HG02885 (cell line): ENCODE data around the gene ABLIM3.

ENCODE experiments used
- ATAC-seq: cut with Tn5 transposase; IDR thresholded peaks from one replicate; pipeline ENCODE4 v1.9.1; 2021; ENCODE audit warnings: mild to moderate bottlenecking; ENCODE audit not compliant: unreplicated experiment, poor library complexity

ABLIM3 gene

GRCh38 chr5:149154650-149155049 is 13.4 kb downstream of the ABLIM3 start:
- ATAC-seq, result no peak

- ATAC-seq, result no peak
Observed at GRCh38 chr5:149156435-149157083, 15.3 kb downstream of the ABLIM3 start.

DNA sequence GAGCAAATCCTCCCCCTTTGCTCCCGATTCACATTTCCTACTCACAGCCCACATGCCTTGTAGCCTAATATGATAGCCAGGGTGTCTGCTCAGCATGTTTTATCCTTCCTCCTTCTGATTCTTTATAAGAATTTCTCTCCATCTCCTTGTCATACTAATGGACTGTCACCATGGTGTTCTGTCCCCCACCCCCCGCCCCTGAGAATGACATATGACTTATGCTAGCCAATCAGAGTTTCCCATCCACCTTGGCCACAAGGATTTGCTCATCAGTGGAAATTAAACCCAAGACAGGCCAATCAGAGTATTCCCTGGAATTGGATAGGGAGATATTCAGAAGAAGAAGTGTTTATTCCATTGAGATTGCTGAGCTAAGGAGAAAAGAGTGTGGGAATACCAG is 16.0 kb downstream of the ABLIM3 start:
- no peak for ATAC-seq

GRCh38 chr5:149160291-149160787 is 19.0 kb downstream of the ABLIM3 start:
- no peak for ATAC-seq

DNA sequence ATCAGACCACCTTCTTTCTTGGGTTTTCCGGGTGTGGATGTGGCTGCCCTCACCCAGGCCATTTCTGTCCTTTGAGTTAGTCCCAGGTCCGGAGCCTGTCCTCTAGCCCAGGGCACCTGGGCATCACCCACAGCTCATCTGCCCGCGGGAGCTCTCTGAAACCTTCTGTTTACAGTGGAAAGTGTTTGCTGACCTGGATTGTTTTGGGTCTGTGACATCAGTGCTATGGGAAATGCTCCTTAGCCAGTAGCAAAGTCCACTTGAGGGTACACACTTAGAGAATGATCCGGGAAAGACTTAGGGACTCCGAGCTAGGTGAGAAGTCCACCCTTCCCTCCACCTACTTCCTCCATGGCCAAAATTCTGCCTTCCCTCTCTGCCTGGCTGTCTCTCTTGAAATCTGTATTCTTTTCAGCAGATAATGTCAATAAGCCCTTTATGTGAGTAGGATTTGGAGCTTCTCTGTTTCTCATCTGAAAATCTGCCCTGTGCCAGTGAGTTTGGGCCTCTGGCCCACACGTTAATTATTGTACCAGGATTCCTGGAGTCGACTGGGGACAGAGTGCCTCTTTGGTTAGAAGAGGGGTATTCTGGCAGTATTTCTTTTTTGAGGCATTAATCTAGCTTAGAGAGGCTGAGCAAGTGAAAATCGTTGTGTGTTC is 19.9 kb downstream of the ABLIM3 start:
- no peak for ATAC-seq

- ATAC-seq, result no peak
Observed at GRCh38 chr5:149161850-149162249, 20.6 kb downstream of the ABLIM3 start.

- ATAC-seq, result peak; percentile 85
Observed at GRCh38 chr5:149162401-149163084, 21.2 kb downstream of the ABLIM3 start.

GRCh38 chr5:149164731-149165130 is 23.4 kb downstream of the ABLIM3 start:
- no peak for ATAC-seq

GRCh38 chr5:149166128-149166527 is 24.8 kb downstream of the ABLIM3 start:
- no peak for ATAC-seq

GRCh38 chr5:149166591-149167100 is 25.4 kb downstream of the ABLIM3 start:
- ATAC-seq, result no peak

GRCh38 chr5:149168276-149168906 is 27.1 kb downstream of the ABLIM3 start:
- ATAC-seq, result no peak

DNA sequence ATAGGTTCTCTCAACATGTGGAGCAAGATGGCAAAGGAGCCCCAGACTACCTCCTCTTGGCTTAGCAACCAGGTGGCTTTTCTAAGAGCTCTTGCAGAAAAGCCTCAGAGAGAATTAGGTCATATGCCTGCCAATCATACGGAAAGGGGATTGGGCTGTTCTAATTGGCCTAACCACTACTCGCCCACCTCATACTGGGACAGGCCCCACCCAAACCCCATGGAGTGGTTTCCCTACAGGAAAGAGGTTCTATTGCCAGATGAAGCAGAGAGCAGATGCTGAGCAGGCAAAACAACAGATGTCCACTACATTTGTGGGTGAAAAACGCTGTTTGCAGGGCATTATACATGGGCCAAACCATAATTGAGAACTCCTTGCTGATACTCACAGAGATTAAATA is 29.0 kb downstream of the ABLIM3 start:
- no peak for ATAC-seq

DNA sequence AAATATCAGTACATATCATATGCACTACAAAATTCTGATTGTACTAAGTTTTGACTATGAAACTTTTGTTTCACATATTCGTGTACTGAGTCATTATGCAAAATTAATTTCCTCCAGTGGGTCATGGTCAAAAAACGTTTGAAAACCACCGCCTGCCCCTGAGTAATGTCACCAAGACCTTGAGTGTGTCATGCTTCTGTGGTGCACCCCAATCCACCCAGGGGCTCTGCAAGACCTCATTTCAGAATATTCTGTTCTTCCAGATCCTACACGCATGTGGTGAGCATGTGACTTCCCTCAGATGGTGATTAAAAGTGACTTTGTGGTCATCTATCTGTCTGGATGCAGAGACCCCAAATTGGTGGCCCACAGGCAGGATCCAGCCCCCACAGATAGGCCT is 31.0 kb downstream of the ABLIM3 start:
- peak; percentile 77 for ATAC-seq

GRCh38 chr5:149172709-149173505 is 31.6 kb downstream of the ABLIM3 start:
- peak; percentile 3 for ATAC-seq

DNA sequence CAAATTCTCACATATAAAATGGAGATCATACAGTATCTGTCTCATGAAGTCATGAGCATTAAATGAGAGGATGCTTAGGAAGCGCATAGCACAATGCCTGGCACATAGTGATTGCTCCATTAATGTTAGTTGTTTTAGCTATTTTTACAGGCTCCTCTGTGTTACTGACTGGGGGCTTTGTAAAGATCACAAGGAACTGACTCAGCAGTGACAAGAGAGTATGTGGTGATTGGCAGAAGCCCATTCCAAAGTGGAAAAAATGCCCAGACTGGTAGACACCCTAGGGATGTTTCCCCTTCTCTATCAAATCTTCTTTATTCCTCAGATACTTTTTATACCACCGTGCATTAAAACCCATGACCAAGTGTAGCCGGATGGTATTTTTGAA is 33.5 kb downstream of the ABLIM3 start:
- ATAC-seq, result no peak

- ATAC-seq, result no peak
Observed at GRCh38 chr5:149175346-149176105, 34.2 kb downstream of the ABLIM3 start.

DNA sequence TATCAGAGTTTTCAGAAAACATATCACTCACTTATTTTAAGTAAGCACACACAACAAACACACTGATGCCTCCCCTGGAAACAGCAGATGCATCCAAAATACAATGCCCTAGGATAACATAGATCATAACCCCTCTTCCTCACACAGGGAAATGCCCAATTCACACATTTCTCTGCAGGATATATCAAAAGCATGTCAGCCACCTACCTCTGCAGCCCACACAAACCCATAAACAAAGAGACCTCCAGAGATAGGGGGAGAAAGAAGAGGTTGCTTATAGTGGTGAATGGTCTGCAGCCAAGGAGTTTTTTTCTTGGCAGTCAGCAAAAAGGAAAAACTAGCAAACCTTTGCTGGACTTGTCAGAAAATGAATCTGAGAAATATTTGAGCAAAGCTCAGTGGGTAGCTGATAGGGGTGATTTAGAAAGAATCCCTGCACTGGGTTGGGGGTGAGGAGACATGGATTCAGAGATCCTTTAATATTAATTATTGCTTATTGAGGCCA is 36.1 kb downstream of the ABLIM3 start:
- ATAC-seq, result no peak

DNA sequence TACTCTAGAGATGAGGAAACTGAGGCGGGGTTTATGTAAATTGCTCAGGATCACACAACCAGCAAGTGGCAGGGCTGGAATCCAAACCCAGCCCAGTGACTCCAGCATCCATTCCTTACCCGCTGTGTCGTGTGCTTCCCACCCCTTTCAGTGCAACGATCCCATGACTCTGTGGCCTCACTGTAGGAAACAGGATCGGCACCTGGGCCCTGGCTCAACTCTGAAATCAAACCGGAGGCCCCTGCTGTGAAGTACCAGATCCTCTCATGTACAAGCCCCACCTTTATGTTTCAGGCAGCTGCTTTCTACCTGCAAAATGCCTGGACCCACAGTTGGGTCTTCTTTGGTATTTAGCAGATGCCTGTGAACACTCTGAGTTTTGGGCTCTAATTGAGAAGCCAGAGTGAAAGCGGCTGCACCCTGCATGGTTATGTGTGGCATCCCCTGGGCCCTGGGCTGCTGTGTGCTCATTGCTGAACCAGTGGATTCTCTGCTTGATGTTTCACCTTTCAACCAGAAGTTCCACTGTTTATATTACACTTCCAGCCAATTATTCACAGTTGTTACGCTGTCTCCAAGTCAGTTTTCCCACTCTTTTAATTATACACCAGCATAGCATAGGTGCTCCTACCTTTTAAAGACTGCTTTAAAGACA is 36.7 kb downstream of the ABLIM3 start:
- no peak for ATAC-seq

DNA sequence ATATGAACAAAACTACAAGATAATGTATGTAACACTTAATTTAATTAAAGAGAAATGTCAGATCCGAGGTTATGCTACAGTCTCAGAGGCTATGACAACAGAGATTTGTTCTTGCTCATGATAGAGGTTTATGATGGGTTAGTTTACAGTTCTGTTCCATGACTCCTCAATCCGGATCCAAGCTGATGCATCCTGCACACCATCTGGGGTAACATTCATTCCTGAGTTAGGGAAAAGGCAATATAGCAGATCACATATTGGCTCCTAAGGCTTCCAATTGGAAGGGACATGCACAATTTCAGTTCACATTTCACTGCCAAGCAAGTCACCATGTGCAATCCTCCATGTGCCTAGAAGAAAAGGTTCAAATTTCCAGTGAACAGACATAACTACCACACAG is 40.4 kb downstream of the ABLIM3 start:
- no peak for ATAC-seq
